ENCODE measurements around the gene EBF4.

GRCh38 chr20:2742431-2742830, 49.9 kb downstream of the EBF4 start:
- TF ChIP-seq CTCF (IDR thresholded peaks at IDR 0.05): no peak
- TF ChIP-seq EZH2 (IDR thresholded peaks at IDR 0.05; ENCODE audit: borderline replicate concordance, insufficient read depth, low read depth, low read length, poor library complexity, severe bottlenecking): no peak
